Small intestine (tissue), 7 donors: ENCODE measurements around the gene ACSS2. TPM values are rescaled to one million over a fixed set of nuclear protein-coding genes. Genes with fewer than 3 reads are reported as not detected.

Source experiments
- DNase-seq, 2 donors: peaks; one replicate each; pipeline versions ENCODE4 v3.0.0 to v3.0.0-alpha.2; 2013
- FAIRE-seq: peaks from 2 replicates; lab custom pipeline; 2012; peaks lifted over from hg19 to GRCh38; lab: Jason Lieb, UNC
- H3K27ac ChIP-seq, 3 donors: one replicate each; pipeline ENCODE4 v1.5.1; 2013; ENCODE audit warnings: low read length in 2 of 3, mild to moderate bottlenecking in 2 of 3, control low read depth in 1 of 3, inconsistent platforms in 1 of 3, low read depth in 1 of 3, moderate library complexity in 1 of 3
- H3K27me3 ChIP-seq, 3 donors: one replicate each; pipeline ENCODE4 v1.6.1; 2013; ENCODE audit warnings: low read length in 3 of 3, inconsistent platforms in 1 of 3; ENCODE audit not compliant: control insufficient read depth in 3 of 3, insufficient read depth in 3 of 3
- H3K36me3 ChIP-seq, 3 donors: one replicate each; pipeline ENCODE4 v1.6.1; 2013; ENCODE audit warnings: low read length in 3 of 3, inconsistent platforms in 1 of 3, low read depth in 1 of 3, mild to moderate bottlenecking in 1 of 3, moderate library complexity in 1 of 3; ENCODE audit not compliant: control insufficient read depth in 3 of 3, insufficient read depth in 2 of 3
- H3K4me1 ChIP-seq, 3 donors: one replicate each; pipeline ENCODE4 v1.6.1; 2013; ENCODE audit warnings: low read length in 2 of 3, inconsistent platforms in 1 of 3, low read depth in 1 of 3, mild to moderate bottlenecking in 1 of 3, moderate library complexity in 1 of 3; ENCODE audit not compliant: control insufficient read depth in 3 of 3, insufficient read depth in 2 of 3
- H3K4me3 ChIP-seq, 3 donors: one replicate each; pipeline ENCODE4 v1.5.1; 2013; ENCODE audit warnings: low read length in 3 of 3, control low read depth in 1 of 3, inconsistent platforms in 1 of 3, low read depth in 1 of 3, mild to moderate bottlenecking in 1 of 3, moderate library complexity in 1 of 3
- H3K9me3 ChIP-seq, 2 donors: one replicate each; pipeline ENCODE4 v1.6.1; 2013; ENCODE audit warnings: low read depth in 1 of 2, low read length in 1 of 2; ENCODE audit not compliant: control insufficient read depth in 2 of 2, insufficient read depth in 1 of 2
- WGBS, 3 donors: extraction: QIAGEN DNeasy Blood & Tissue Kit; methylation state at CpG; one replicate each; pipeline ENCODE4 v1.1.7; 2013; 5-methylcytosine and 5-hydroxymethylcytosine counted together
- polyA plus RNA-seq, 4 donors: library from polyadenylated mRNA; stranded (reverse) in 3 of 4; unstranded in 1 of 4; fragments of 200-250 nt in 3 of 4; fragments of 120-200 nt in 1 of 4; gene quantifications; one replicate each; pipeline versions ENCODE4 v1.2.1 to v1.2.3, GENCODE V29; 2013
- donor health status: healthy with polysubstance abuse.
- donor health status: control.
- donor health status: control.
- donor health status: Bipolar disorder and iron deficiency.
- donor health status: healthy.

Gene ACSS2
- polyA plus RNA-seq, 4 donors, result 37.0 to 295 (median 161) TPM

- Histone ChIP-seq H3K27ac (no peak overlapping the region), H3K9me3 (peaks cover 0 to 5% of the 10 kb centered on the region in 2 donors), H3K27me3 (no peaks in the 10 kb centered on the region), H3K4me1 (peaks cover 0 to 2% (median 0%) of the 10 kb centered on the region in 3 donors), H3K4me3 (no peak overlapping the region), H3K36me3 (peaks cover 11 to 53% (median 30%) of the 10 kb centered on the region in 3 donors)
- WGBS, 3 donors, result 80 to 88% (median 86%) methylated on average over 5 of the region's 5 CpGs
- FAIRE-seq, result no peak
- peak in 1 of 2 donors; percentile 42 for DNase-seq
Measured at GRCh38 chr20:34922654-34923381, 46.4 kb downstream of the ACSS2 start.

- Histone ChIP-seq H3K27ac (no peak overlapping the region), H3K4me3 (no peak overlapping the region), H3K27me3 (no peaks in the 10 kb centered on the region), H3K36me3 (peaks cover 11 to 58% (median 35%) of the 10 kb centered on the region in 3 donors), H3K9me3 (peaks cover 0 to 5% of the 10 kb centered on the region in 2 donors), H3K4me1 (peaks cover 0 to 2% (median 0%) of the 10 kb centered on the region in 3 donors)
- 87 to 96% (median 95%) methylated on average over 2 of the region's 2 CpGs for WGBS, 3 donors
- DNase-seq (no peak), FAIRE-seq (no peak)
Measured at GRCh38 chr20:34923414-34923813, 47.0 kb downstream of the ACSS2 start.

GRCh38 chr20:34925341-34925740 lies 48.9 kb downstream of the ACSS2 start:
- FAIRE-seq (no peak), DNase-seq (no peak)
- Histone ChIP-seq H3K4me3 (no peak overlapping the region), H3K27ac (no peak overlapping the region), H3K27me3 (no peaks in the 10 kb centered on the region), H3K36me3 (peaks cover 21 to 66% (median 36%) of the 10 kb centered on the region in 3 donors), H3K9me3 (peaks cover 0 to 5% of the 10 kb centered on the region in 2 donors), H3K4me1 (no peaks in the 10 kb centered on the region)
- WGBS, 3 donors, result 92 to 99% (median 93%) methylated on average over 3 of the region's 3 CpGs

- Histone ChIP-seq H3K4me1 (no peaks in the 10 kb centered on the region), H3K4me3 (no peak overlapping the region), H3K9me3 (peaks cover 0 to 5% of the 10 kb centered on the region in 2 donors), H3K27ac (no peak overlapping the region), H3K27me3 (no peaks in the 10 kb centered on the region), H3K36me3 (peaks cover 21 to 61% (median 37%) of the 10 kb centered on the region in 3 donors)
- DNase-seq (no peak), FAIRE-seq (no peak)
- WGBS, 3 donors, result 61 to 82% (median 64%) methylated on average over 1 of the region's 1 CpG
Measured at GRCh38 chr20:34925981-34926380, 49.6 kb downstream of the ACSS2 start.

- Histone ChIP-seq H3K9me3 (peaks cover 0 to 5% of the 10 kb centered on the region in 2 donors), H3K4me1 (no peaks in the 10 kb centered on the region), H3K36me3 (peaks cover 23 to 61% (median 38%) of the 10 kb centered on the region in 3 donors), H3K4me3 (no peak overlapping the region), H3K27ac (no peak overlapping the region), H3K27me3 (no peaks in the 10 kb centered on the region)
- 84 to 100% (median 88%) methylated on average over 1 of the region's 1 CpG for WGBS, 3 donors
- FAIRE-seq (no peak), DNase-seq (no peak)
Measured at GRCh38 chr20:34926581-34926980, 50.2 kb downstream of the ACSS2 start.

- WGBS, 3 donors, result 90 to 98% (median 94%) methylated on average over 1 of the region's 1 CpG
- Histone ChIP-seq H3K36me3 (peaks cover 22 to 56% (median 35%) of the 10 kb centered on the region in 3 donors), H3K9me3 (peaks cover 0 to 5% of the 10 kb centered on the region in 2 donors), H3K27me3 (no peaks in the 10 kb centered on the region), H3K27ac (no peak overlapping the region), H3K4me1 (no peaks in the 10 kb centered on the region), H3K4me3 (no peak overlapping the region)
- DNase-seq (no peak), FAIRE-seq (no peak)
Measured at GRCh38 chr20:34927736-34928135, 51.3 kb downstream of the ACSS2 start.

- Histone ChIP-seq H3K27me3 (no peaks in the 10 kb centered on the region), H3K36me3 (peaks cover 17 to 52% (median 35%) of the 10 kb centered on the region in 3 donors), H3K9me3 (peaks cover 0 to 1% of the 10 kb centered on the region in 2 donors), H3K4me1 (no peaks in the 10 kb centered on the region), H3K4me3 (no peak overlapping the region), H3K27ac (no peak overlapping the region)
- FAIRE-seq (no peak), DNase-seq (no peak)
- WGBS, 3 donors, result 91 to 100% (median 92%) methylated on average over 2 of the region's 2 CpGs
Measured at GRCh38 chr20:34928411-34928810, 52.0 kb downstream of the ACSS2 start.

- Histone ChIP-seq H3K27me3 (no peaks in the 10 kb centered on the region), H3K4me1 (no peaks in the 10 kb centered on the region), H3K4me3 (no peak overlapping the region), H3K27ac (no peak overlapping the region), H3K9me3 (no peaks in the 10 kb centered on the region), H3K36me3 (peaks cover 18 to 45% (median 25%) of the 10 kb centered on the region in 3 donors)
- FAIRE-seq (no peak), DNase-seq (no peak)
- WGBS, 3 donors, result 86 to 94% (median 89%) methylated on average over 7 of the region's 7 CpGs
Measured at GRCh38 chr20:34931771-34932170, 55.4 kb downstream of the ACSS2 start.
